Ascending aorta (tissue), 2 donors: Measurements from ENCODE around the gene CLEC18B. TPM values are rescaled to one million over a fixed set of nuclear protein-coding genes. Genes with fewer than 3 reads are reported as not detected.
A peak's percentile ranks its signal among the peaks of the same experiment; 100 is the strongest.
"Not testable (repeated sequence)": the region's sequence is repeated elsewhere in the genome, so short reads cannot be mapped to it uniquely, and the experiment has no call there.

Source experiments
- DNase-seq, 2 donors: peaks; one replicate each; pipeline ENCODE4 v3.0.0-alpha.2; 2019; ENCODE audit warnings: low spot score in 2 of 2
- H3K27ac ChIP-seq, 2 donors: fragments of 200-600 bp; sonication (generic); one replicate each; pipeline ENCODE4 v1.5.1; 2016 to 2017; ENCODE audit warnings: mild to moderate bottlenecking in 1 of 2
- H3K27me3 ChIP-seq: fragments of 200-600 bp; sonication (generic); one replicate; pipeline ENCODE4 v1.5.1; 2017
- H3K36me3 ChIP-seq, 2 donors: fragments of 200-600 bp; sonication (generic); one replicate each; pipeline ENCODE4 v1.5.1; 2016
- H3K4me1 ChIP-seq, 2 donors: fragments of 200-600 bp; sonication (generic); one replicate each; pipeline ENCODE4 v1.5.1; 2016 to 2017; ENCODE audit warnings: mild to moderate bottlenecking in 1 of 2
- H3K4me3 ChIP-seq, 2 donors: fragments of 200-600 bp; sonication (generic); one replicate each; pipeline ENCODE4 v1.5.1; 2016 to 2017; ENCODE audit warnings: mild to moderate bottlenecking in 1 of 2
- H3K9me3 ChIP-seq, 2 donors: fragments of 200-600 bp; sonication (generic); one replicate each; pipeline ENCODE4 v1.5.1; 2016
- CTCF ChIP-seq, 3 experiments: fragments of 200-600 bp in 2 of 3; fragments of 450-650 bp in 1 of 3; sonication (generic) in 2 of 3; IDR thresholded peaks; one replicate each; pipeline ENCODE4 v1.5.1; 2016 to 2019; ENCODE audit warnings: antibody characterized with exemption in 3 of 3, mild to moderate bottlenecking in 1 of 3, moderate library complexity in 1 of 3
- intact Hi-C: fragments of 100-400 bp; cut with DNase I; formaldehyde crosslinking; loops from one replicate; pipeline ENCODE4 v1.15.1; 2023
- total RNA-seq: library from RNA; depleted of rRNA; stranded (reverse); fragments of >200 nt; gene quantifications from one replicate; pipeline ENCODE4 v1.1.0, GENCODE V29; 2016

The CLEC18B gene
- total RNA-seq, 1 donor from 2014 or later, result not detected

GRCh38 chr16:74394131-74394530 is 27.1 kb downstream of the CLEC18B start:
- H3K4me1 ChIP-seq, H3K9me3 ChIP-seq, H3K27me3 ChIP-seq, H3K36me3 ChIP-seq, intact Hi-C loops, DNase-seq, H3K4me3 ChIP-seq, H3K27ac ChIP-seq: not testable (repeated sequence)

- DNase-seq, H3K4me1 ChIP-seq, H3K36me3 ChIP-seq, H3K4me3 ChIP-seq, H3K27me3 ChIP-seq, H3K9me3 ChIP-seq, intact Hi-C loops, H3K27ac ChIP-seq: not testable (repeated sequence)
Observed at GRCh38 chr16:74391454-74392050, 29.7 kb downstream of the CLEC18B start.

- intact Hi-C loops, DNase-seq: not testable (repeated sequence)
Observed at GRCh38 chr16:74382339-74383034, 38.8 kb downstream of the CLEC18B start.

GRCh38 chr16:74373847-74374184 is 47.5 kb downstream of the CLEC18B start:
- H3K36me3 ChIP-seq, H3K27me3 ChIP-seq, H3K4me1 ChIP-seq, intact Hi-C loops, DNase-seq, H3K4me3 ChIP-seq, H3K27ac ChIP-seq, H3K9me3 ChIP-seq: not testable (repeated sequence)

More at GRCh38 chr16:74382339-74383034, 38.8 kb downstream of the CLEC18B start:
- not testable (repeated sequence) for H3K4me1 ChIP-seq, H3K27ac ChIP-seq, H3K36me3 ChIP-seq, H3K9me3 ChIP-seq, H3K4me3 ChIP-seq, H3K27me3 ChIP-seq

GRCh38 chr16:74372953-74373846 is 48.1 kb downstream of the CLEC18B start:
- no peaks in the 10 kb centered on the region for H3K9me3 ChIP-seq
- intact Hi-C loops, result no loop called here
- no peak overlapping the region for H3K4me3 ChIP-seq
- H3K27me3 ChIP-seq, result no peaks in the 10 kb centered on the region
- no peaks in the 10 kb centered on the region for H3K36me3 ChIP-seq
- no peak for DNase-seq
- H3K27ac ChIP-seq, result no peak overlapping the region
- no peak for TF ChIP-seq CTCF (IDR thresholded peaks at IDR 0.05)
- no peaks in the 10 kb centered on the region for H3K4me1 ChIP-seq

GRCh38 chr16:74372369-74372768 is 48.9 kb downstream of the CLEC18B start:
- Histone ChIP-seq H3K4me3 (no peak overlapping the region), H3K9me3 (no peaks in the 10 kb centered on the region), H3K4me1 (no peaks in the 10 kb centered on the region), H3K27ac (no peak overlapping the region), H3K27me3 (no peaks in the 10 kb centered on the region), H3K36me3 (no peaks in the 10 kb centered on the region)
- no peak for TF ChIP-seq CTCF (IDR thresholded peaks at IDR 0.05)
- DNase-seq, result no peak
- intact Hi-C loops, result no loop called here

- H3K4me3 ChIP-seq, H3K36me3 ChIP-seq, intact Hi-C loops, H3K27ac ChIP-seq, H3K4me1 ChIP-seq, H3K9me3 ChIP-seq, H3K27me3 ChIP-seq, DNase-seq: not testable (repeated sequence)
Observed at GRCh38 chr16:74370338-74371135, 50.7 kb downstream of the CLEC18B start.

GRCh38 chr16:74368002-74368911 is 53.0 kb downstream of the CLEC18B start:
- H3K27me3 ChIP-seq, H3K9me3 ChIP-seq, H3K36me3 ChIP-seq, intact Hi-C loops, H3K4me1 ChIP-seq: not testable (repeated sequence)
- peak; percentile 88 to 99 for DNase-seq
- Histone ChIP-seq H3K27ac (peak overlapping the region; percentile 79 to 91), H3K4me3 (peak overlapping the region; percentile 87 to 93)

- not testable (repeated sequence) for H3K27me3 ChIP-seq, H3K36me3 ChIP-seq, H3K4me1 ChIP-seq, H3K9me3 ChIP-seq
- peak in 1 of 2 donors; percentile 74 for DNase-seq
- intact Hi-C loops, result loop anchor here (1.0 kb wide), 1 partner anchor 71 kb away; the partner anchor contains the start of gene PSMD7
- Histone ChIP-seq H3K27ac (peak overlapping the region; percentile 79 to 91), H3K4me3 (peak overlapping the region; percentile 87 to 93)
Observed at GRCh38 chr16:74367469-74368001, 53.7 kb downstream of the CLEC18B start.
